NCI-H345 treated with DMSO at 0.1 percent for 48 hours (cell line): ENCODE data around the gene RHBDL3.

Source experiments
- DNase-seq: peaks from one replicate; lab custom pipeline; 2025; ENCODE audit not compliant: unreplicated experiment; lab: John Stamatoyannopoulos, UW

Gene RHBDL3

GRCh38 chr17:32266389-32267301 is 1.0 kb downstream of the RHBDL3 start:
- DNase-seq = no peak

- no peak for DNase-seq
Measured at GRCh38 chr17:32267690-32268205, 2.1 kb downstream of the RHBDL3 start.

DNA sequence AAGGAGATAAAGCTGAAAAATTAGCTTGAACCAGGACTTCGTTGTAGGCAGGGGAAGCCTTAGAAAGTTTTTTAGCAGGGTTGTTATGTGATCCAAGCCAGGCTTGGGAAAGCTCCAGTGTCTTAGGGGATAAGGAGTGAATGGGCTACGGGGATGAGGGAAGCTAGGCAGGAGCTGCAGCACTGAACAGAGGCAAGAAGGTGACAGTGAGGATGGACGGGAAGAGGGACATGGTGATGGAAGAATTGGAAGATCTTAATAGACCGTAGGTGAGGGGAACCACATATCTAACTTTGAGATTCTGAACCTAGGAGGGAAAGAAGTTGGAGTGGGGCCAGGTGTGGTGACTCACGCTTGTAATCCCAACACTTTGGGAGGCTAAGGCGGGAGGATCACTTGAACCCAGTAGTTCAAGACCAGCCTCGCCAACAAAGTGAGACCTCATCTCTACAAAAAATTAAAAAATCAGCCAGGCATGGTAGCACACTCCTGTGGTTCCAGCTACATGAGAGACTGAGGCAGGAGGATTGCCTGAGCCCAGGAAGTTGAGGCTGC is 3.2 kb downstream of the RHBDL3 start:
- no peak for DNase-seq

DNA sequence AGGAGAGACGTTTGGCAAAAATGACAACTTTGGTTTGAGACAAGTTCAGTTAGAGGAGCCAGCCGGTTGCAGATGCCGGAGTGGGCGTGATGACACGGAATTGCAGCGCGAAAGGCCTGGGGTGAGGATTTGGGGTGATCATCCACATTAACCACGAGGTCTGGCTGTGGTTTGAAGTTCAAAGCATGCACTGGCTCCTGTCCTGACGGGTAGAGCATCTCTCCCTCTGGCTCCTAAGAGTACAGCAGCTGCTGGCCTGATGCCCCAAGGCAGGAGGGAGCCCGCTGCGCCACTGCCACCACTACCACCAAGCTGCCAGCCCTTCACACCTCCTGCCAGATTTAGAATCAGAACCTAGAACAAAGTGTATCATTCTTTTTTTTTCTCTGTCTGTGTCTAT is 3.7 kb downstream of the RHBDL3 start:
- DNase-seq = no peak

- no peak for DNase-seq
Measured at GRCh38 chr17:32271844-32272243, 6.2 kb downstream of the RHBDL3 start.

- DNase-seq = no peak
Measured at GRCh38 chr17:32274101-32274500, 8.5 kb downstream of the RHBDL3 start.

DNA sequence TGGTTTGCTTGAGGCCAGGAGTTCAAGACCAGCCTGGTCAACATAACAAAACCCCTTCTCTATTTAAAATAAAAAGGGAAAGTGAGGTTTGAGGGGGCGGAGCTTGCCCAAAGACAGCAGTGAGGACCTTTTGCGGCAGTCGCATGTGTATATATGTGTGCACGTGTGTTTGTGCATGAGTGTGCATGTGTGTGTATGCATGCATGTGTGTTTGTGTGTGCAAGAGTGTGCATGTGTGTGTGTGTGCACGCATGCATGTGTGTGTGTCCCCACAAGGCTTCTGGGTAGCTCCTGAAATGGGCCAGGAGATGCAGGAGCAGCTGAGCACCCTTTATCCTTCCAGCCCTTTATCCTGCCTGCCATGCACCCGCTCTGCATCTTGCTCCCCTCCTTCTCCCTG is 9.0 kb downstream of the RHBDL3 start:
- DNase-seq = no peak

DNA sequence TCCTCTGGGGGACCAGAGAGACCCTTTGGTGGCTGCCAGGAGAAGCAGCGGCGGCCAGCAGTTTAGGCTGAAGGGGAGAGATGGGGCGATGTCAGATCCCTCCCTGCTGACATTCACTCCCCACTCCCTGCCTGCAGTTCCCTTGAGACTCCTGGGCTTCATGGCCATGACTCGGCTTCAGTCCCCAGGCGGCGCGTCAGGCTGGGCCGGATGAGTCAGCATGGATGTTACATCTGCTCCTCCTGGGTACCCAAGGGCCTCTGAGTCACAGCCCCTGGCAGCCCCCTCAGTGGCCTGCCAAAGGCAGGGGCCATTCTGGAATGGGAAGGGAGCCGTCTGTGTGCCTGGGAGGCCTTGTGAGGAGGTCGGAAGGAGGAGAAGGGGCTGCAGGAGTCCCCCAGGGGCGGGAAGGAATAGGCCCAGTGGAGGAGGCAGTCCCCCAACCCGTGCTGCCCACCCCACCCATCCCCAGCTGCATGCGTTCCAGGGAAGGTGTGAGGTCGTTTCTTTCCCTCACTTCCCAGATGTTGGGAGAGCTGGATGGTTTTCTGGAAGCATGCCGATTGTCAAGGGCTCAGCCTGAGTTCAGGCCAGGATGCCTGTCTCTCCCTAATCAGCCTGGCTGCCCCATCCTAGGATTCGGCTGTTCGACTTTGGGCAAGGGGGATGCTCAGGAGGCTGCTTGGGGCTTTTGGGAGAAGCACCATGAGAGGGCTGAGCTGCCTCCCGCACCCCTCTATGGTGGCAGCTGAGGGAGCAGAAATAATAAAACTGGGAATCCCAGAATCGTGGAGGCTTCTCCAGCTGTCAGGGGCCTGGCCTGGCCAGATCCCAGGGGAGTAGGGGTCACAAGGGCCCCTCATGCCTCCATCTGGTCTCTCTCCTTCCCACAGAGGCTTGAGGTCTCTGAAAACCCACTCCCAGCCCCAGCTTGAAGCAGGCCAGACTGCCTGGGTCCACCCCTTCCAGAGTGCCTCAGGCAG is 9.7 kb downstream of the RHBDL3 start:
- DNase-seq = no peak

- DNase-seq = no peak
Measured at GRCh38 chr17:32276171-32276601, 10.6 kb downstream of the RHBDL3 start.

DNA sequence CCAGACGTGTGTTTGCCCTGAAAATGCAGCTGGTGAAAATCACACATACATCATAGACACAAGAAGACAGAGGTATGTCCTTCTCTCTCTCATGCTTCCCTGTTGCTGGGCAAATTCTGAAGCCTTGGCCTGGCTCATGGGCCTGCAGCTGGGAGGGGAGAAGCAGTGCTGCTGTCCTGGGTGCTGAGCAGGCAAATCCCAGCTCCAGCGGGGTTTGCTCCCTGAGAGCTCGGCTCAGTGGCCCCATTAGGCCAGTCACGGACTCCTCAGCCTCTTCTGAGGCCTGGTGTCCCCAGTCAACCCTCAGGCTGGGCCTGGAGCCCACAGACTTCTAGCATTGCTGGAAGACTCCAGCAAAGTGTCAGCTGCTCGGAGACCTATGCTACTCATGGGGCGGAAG is 11.7 kb downstream of the RHBDL3 start:
- DNase-seq = no peak

DNA sequence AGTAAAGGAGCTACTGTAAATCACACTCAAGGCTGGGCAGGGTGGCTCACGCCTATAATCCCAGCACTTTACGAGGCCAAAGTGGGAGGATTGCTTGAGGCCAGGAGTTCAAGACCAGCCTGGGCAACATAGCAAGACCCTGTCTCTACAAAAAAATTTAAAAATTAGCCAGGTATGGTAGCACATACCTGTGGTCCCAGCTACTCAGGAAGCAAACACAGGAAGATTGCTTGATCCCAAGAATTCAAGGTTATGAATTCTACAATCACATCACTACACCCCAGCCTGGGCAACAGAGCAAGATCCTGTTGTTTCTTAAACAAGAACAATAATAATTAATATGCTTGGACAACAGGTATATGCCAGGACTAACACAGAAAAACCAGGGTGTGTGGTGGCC is 13.2 kb downstream of the RHBDL3 start:
- DNase-seq = no peak

GRCh38 chr17:32279891-32280716 is 14.5 kb downstream of the RHBDL3 start:
- DNase-seq = no peak

GRCh38 chr17:32281011-32281451 is 15.4 kb downstream of the RHBDL3 start:
- no peak for DNase-seq

GRCh38 chr17:32283745-32284201 is 18.1 kb downstream of the RHBDL3 start:
- DNase-seq = no peak

- no peak for DNase-seq
Measured at GRCh38 chr17:32285306-32285705, 19.7 kb downstream of the RHBDL3 start.

DNA sequence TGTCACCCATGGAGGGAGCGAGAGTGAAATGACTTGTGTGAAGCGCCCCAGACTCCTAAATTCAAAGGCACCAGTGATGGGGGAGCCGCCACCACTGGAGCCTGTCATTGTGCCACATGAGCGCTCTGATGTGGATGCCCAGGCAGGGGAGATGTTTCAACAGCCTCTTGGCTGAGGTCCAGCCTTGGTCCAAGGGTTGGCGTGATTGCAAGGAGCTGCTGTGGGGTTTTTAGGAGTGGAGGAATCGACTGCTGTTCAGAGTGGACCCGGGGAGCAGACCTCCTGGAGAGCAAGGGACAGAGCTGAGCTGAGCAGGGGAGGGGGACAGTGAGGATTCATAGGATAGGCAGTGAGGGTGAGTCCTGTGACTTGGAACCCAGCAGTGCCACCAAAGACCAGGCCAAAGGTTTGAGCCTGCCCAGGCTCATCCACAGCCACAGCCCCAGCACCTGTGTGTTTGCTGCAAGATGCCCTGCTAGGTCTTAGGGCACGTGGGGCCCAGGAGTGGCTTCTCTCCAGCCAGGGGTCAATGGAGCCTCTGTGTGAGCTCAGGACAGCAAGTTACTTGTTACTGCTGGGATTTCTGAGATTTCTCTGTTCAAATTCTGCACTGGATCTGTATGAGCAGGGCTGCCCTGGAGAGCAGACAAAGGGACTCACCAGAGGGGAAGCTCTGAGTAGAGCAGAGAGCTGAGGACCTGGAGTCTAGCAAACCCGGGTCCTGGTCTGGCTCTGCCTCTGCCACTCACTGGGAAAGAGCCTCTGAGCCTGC is 20.3 kb downstream of the RHBDL3 start:
- DNase-seq = no peak

- DNase-seq = no peak
Measured at GRCh38 chr17:32286518-32286900, 20.9 kb downstream of the RHBDL3 start.

DNA sequence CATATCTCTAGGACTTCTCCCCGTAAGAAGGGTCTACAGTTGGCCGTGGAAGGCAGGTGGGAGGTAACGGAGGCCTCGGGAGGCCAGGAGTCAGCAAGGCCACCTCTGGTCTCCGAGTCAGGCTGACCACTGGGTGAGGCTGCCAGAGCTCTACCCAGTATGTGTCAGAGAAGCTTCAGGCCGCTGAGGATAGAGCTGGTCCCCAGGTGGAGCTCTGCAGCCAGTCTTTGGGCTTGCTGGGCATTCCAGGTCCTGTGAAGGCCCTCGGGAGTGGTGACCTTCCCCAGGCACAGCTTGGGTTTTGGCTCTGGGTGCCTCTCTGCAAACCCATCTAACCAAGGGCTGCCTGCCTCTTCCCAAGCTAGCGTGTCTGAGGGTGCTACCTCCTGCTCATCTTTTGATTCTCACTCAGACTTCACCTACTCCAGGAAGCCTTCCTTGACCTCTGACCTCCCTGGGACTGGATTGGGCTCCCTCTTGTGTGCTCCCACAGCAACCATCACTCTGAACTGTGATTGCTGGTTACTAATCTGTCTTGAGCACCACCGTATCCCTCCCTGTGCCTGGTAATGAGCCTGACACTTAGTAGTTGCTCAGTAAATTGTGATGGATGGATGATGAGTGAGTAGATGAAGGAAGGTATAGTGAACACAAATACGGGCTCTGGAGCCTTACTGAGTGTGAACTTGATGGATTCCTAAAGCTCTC is 22.3 kb downstream of the RHBDL3 start:
- DNase-seq = no peak

GRCh38 chr17:32288615-32289014 is 23.0 kb downstream of the RHBDL3 start:
- no peak for DNase-seq
